SK-N-SH (cell line): ENCODE results near the gene PRKCA.

Experiments
- CHD2 ChIP-seq: fragments of 150-350 bp; IDR thresholded peaks from 2 replicates; pipeline ENCODE4 v1.6.1; 2018; ENCODE audit warnings: low read length; ENCODE audit not compliant: partially characterized antibody
- MXI1 ChIP-seq: IDR thresholded peaks from 2 replicates; pipeline ENCODE4 v1.6.1; 2012; ENCODE audit warnings: mild to moderate bottlenecking, low read depth, low read length, improper control_type of control experiment
- NRF1 ChIP-seq: IDR thresholded peaks from 2 replicates; pipeline ENCODE4 v1.6.1; 2012; ENCODE audit warnings: low read depth, mild to moderate bottlenecking, low read length
- TCF12 ChIP-seq: IDR thresholded peaks from 2 replicates; pipeline ENCODE4 v1.4.0; 2012
- USF2 ChIP-seq: fragments of 150-350 bp; IDR thresholded peaks from 2 replicates; pipeline ENCODE4 v1.6.1; 2017; ENCODE audit warnings: antibody characterized with exemption, low read length, low read depth, borderline replicate concordance
- TF ChIP-seq, protein P1 (sequence below): fragments of 200-600 bp; sonication (generic); IDR thresholded peaks from 2 replicates; pipeline ENCODE4 v1.6.1; 2017; ENCODE audit warnings: antibody characterized with exemption, mild to moderate bottlenecking, moderate library complexity
- TF ChIP-seq, protein P2 (sequence below): IDR thresholded peaks from 2 replicates; pipeline ENCODE4 v1.4.0; 2012; ENCODE audit warnings: low read depth

- TF ChIP-seq MXI1 (no peak), CHD2 (no peak), TCF12 (no peak), NRF1 (no peak), USF2 (no peak)
- TF ChIP-seq, protein P1, sequence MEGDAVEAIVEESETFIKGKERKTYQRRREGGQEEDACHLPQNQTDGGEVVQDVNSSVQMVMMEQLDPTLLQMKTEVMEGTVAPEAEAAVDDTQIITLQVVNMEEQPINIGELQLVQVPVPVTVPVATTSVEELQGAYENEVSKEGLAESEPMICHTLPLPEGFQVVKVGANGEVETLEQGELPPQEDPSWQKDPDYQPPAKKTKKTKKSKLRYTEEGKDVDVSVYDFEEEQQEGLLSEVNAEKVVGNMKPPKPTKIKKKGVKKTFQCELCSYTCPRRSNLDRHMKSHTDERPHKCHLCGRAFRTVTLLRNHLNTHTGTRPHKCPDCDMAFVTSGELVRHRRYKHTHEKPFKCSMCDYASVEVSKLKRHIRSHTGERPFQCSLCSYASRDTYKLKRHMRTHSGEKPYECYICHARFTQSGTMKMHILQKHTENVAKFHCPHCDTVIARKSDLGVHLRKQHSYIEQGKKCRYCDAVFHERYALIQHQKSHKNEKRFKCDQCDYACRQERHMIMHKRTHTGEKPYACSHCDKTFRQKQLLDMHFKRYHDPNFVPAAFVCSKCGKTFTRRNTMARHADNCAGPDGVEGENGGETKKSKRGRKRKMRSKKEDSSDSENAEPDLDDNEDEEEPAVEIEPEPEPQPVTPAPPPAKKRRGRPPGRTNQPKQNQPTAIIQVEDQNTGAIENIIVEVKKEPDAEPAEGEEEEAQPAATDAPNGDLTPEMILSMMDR = no peak
- TF ChIP-seq, protein P2, sequence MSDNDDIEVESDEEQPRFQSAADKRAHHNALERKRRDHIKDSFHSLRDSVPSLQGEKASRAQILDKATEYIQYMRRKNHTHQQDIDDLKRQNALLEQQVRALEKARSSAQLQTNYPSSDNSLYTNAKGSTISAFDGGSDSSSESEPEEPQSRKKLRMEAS = no peak
These were observed 345.1 kb downstream of the PRKCA start for GRCh38 chr17:66647391-66647983.
